HG03565 (cell line): ENCODE data around the gene ACOT7.

Source experiments
- ATAC-seq: cut with Tn5 transposase; IDR thresholded peaks from one replicate; pipeline ENCODE4 v1.9.1; 2021; ENCODE audit warnings: mild to moderate bottlenecking, moderate library complexity; ENCODE audit not compliant: unreplicated experiment

Gene ACOT7

GRCh38 chr1:6256645-6257044, 136.9 kb downstream of the ACOT7 start:
- ATAC-seq, result no peak

GRCh38 chr1:6254691-6255090, 138.9 kb downstream of the ACOT7 start:
- ATAC-seq, result no peak

DNA sequence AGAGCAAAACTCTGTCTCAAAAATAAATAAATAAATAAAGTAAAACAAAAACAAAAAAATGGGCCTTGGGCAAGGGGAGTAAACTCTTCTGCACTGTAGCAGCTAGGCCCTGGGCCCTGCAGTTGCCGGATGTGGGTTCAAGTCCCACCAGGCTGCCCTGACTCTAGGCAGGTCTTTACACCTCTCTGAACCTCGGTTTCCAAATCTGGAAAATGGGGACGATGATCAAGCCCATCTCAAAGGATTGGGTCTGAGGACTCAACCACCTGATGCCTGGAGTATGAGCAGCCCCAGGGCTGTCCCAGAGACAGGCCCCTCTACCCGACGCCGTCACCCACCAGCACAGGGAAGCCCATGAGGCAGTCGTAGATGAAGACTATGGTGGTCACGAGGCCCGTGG, 140.2 kb downstream of the ACOT7 start:
- no peak for ATAC-seq

- ATAC-seq, result no peak
Observed at GRCh38 chr1:6252374-6252710, 141.2 kb downstream of the ACOT7 start.

DNA sequence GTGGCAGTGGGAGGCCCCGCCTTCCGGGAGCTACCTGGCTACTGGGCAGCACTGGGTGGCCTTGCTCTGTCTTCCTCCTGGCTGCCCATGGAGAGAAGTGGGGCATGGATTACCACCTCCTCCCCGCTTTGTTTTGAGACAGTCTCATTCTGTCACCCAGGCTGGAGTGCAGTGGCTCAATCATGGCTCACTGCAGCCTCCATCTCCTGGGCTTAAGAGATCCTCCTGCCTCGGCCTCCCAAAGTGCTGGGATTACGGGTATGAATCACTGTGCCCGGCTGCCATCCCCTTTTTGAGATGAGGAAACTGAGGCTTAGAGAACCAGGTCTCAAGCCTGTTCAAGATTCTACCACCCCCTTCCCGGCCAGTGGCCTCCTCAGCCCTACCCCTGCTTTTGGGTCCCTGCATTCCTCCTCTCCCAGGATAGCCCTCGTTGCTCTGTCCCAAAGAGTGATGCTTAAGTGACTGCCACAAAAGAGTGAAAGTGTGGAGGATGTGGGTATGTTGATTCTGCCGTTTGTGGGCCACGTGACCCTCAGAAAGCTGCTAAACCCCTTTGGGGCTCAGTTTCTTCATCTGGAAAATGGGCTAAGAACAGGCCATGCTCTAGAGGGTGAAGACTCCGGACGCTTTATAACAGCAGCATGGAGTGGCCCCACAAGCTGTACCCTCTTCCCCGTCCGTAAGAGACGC, 141.7 kb downstream of the ACOT7 start:
- ATAC-seq, result no peak

DNA sequence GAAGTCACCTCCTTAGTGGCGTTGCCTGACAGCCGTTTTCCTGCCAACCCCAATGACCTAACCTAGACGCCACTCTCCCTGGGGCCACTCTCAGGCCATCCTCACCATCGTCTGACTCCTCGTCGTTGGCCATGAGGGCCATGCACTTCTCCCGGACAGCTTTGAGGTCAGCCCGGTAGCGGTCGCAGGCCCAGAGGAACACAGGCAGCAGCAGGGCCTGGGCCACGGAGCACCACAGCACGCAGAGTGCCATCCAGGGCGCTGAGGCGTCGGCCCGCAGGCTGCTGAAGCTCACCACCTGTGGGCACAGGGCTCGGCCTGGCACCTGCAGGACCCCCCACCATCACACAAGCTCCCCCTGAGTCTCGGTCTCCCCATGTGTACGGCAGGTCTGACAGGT, 142.3 kb downstream of the ACOT7 start:
- ATAC-seq, result no peak

GRCh38 chr1:6249739-6250689, 143.6 kb downstream of the ACOT7 start:
- no peak for ATAC-seq

DNA sequence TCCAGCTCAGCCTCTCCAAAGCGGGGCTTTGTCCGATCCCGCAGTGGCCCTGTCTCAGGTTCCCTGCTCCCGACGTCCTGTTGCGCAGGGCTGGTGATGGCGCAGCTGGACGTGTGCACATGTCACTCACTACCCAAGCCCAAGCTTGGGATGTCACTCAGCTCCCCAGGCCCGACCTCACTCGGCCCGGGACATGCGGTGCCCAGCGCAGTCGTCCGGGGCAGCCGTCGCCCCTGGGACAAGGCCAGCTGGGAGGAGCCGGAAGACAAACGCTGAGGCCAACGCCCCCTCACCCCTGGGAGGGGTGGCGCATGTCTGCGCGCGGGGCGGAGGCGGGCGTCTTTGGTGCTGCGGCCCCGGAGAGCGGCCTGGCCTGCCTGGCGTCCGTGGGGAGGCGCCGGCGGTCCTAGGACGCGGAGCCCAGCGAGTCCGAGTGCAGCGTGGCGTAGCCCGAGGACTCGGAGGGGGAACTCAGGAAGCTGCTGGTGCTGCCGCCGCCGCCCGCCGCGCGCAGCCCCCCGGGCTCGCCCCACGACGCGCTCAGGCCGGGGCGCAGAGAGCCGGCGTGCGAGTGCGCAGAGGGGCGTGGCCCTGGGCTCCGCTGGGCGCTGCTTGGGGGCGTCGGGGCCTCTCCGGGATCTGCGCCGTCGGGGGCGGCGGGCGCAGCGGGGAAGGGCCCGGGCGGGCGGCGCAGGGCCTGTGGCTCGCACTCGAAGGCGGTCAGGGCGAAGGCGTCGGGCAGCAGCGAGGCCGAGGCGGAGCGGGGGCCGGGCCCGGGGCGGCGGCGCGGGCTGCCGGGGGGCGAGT, 144.4 kb downstream of the ACOT7 start:
- no peak for ATAC-seq

- no peak for ATAC-seq
Observed at GRCh38 chr1:6248161-6248776, 145.3 kb downstream of the ACOT7 start.

- ATAC-seq, result no peak
Observed at GRCh38 chr1:6247651-6248050, 145.9 kb downstream of the ACOT7 start.

DNA sequence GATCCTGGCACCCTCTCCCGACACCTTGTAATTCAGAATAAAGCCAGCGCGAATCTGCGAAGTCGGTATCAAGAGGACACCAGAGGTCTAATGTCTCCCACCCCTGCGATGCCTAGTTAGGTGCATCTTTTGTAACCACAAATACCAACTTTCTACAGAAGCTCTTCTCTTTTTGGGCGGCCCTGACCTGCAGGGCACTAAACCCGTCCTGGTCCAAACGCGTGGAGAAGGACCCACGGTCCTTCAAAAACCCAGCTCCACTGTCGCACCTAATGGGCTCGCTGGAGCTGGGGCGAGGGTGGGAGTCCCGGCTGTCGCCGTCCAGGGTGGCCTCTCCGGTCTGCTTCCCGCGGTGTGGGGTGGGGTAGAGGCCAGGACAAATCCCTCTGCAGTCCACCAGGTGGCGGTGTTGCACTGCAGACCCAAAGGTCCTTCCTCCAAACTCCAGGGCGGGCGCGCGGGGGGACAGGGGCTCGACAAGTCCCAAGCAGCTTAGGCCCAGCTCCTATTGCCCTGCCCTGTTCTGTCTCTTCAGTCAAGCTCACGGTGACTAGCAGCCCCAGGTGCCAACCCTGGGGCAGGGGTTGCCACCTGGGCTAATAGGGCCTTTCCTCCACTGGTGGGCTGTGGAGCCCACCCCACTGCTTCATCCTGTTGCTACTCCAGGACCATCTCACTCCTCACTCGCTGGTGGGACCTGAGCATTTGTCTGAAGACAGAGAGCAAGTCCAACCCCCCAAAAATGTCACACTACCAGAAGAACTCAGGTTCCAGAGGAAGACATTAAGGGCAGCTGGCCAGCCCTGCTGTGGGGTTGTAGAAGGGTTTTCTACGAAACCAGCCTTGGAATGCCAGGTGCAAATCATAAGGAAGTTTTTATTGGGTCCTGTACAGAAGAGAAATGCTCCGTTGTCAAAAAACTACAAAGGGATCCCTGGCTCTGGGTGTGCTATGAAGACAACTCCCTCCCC, 146.8 kb downstream of the ACOT7 start:
- ATAC-seq, result no peak

- no peak for ATAC-seq
Observed at GRCh38 chr1:6245869-6246496, 147.6 kb downstream of the ACOT7 start.

DNA sequence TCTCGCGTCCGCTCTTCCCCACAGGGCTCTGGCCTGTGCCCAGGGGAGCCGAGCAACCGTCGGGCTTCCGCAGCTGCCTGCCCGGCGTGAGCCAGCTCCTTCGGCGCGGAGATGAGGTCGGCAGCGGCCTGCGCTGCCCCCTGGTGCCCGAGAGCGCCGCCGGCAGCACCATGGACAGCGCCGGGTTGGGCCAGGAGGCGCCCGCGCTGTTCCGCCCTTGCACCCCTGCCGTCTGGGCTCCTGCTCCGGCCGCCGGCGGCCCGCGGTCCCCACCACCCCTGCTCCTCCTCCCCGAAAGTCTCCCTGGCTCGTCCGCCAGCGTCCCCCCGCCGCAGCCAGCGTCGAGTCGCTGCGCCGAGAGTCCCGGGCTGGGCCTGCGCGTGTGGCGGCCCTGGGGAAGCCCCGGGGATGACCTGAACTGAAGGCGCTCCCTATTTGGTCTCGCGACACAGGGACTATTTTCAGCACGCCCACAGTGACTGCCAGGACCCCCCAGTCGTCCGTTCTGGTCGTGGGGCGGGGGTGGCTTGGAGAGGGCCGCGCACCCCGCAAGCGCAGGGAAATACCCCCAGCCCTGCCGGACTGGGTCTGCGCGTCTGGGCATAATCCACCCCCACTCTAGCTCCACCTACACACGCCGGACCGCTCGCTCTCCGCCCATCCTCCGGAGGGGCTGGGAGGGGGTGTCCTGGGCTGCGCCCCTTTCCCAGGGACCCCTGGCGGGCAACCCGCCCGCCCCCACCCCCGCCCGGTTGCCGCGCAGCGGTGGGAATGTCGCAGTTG, 148.3 kb downstream of the ACOT7 start:
- peak; percentile 59 for ATAC-seq

- ATAC-seq, result no peak
Observed at GRCh38 chr1:6244401-6245049, 149.0 kb downstream of the ACOT7 start.

- ATAC-seq, result no peak
Observed at GRCh38 chr1:6243993-6244392, 149.6 kb downstream of the ACOT7 start, which contains the start of gene HES3. HES3 (plus strand) TSS chr1:6244179; CDS start chr1:6244366, 187 bp downstream.

- ATAC-seq, result no peak
Observed at GRCh38 chr1:6243053-6243834, 150.3 kb downstream of the ACOT7 start.
